Limb (tissue), 2 donors: ENCODE results near the gene STARD4.

Source experiments
- DNase-seq, 2 donors: peaks; one replicate each; pipeline ENCODE4 v3.0.0-alpha.2; 2016; ENCODE audit errors: extremely low spot score in 2 of 2

The STARD4 gene

GRCh38 chr5:111512375-111513130, at the start of gene STARD4:
Gene STARD4, minus strand, starts transcription at chr5:111512535. Its CDS starts 5,102 bp downstream, at chr5:111507433.
- peak; percentile 95 to 96 for DNase-seq

- no peak for DNase-seq
Observed at GRCh38 chr5:111559680-111560079, 47.3 kb upstream of the STARD4 start.

- DNase-seq, result no peak
Observed at GRCh38 chr5:111557686-111558085, 45.4 kb upstream of the STARD4 start.

GRCh38 chr5:111557111-111557510, 44.8 kb upstream of the STARD4 start:
- DNase-seq, result no peak

- DNase-seq, result no peak
Observed at GRCh38 chr5:111556501-111556900, 44.2 kb upstream of the STARD4 start.

- DNase-seq, result no peak
Observed at GRCh38 chr5:111555760-111556159, 43.4 kb upstream of the STARD4 start.

GRCh38 chr5:111553868-111554267, 41.5 kb upstream of the STARD4 start:
- no peak for DNase-seq

- no peak for DNase-seq
Observed at GRCh38 chr5:111552896-111553295, 40.6 kb upstream of the STARD4 start.

GRCh38 chr5:111552492-111552891, 40.2 kb upstream of the STARD4 start:
- no peak for DNase-seq

- DNase-seq, result no peak
Observed at GRCh38 chr5:111551569-111552275, 39.4 kb upstream of the STARD4 start.

- DNase-seq, result no peak
Observed at GRCh38 chr5:111551161-111551560, 38.8 kb upstream of the STARD4 start.

GRCh38 chr5:111550282-111551020, 38.1 kb upstream of the STARD4 start:
- peak; percentile 82 to 87 for DNase-seq

GRCh38 chr5:111548992-111549649, 36.8 kb upstream of the STARD4 start:
- DNase-seq, result no peak

GRCh38 chr5:111548348-111548950, 36.1 kb upstream of the STARD4 start:
- no peak for DNase-seq

GRCh38 chr5:111545031-111545430, 32.7 kb upstream of the STARD4 start:
- no peak for DNase-seq

- DNase-seq, result peak in 1 of 2 donors; percentile 56
Observed at GRCh38 chr5:111537141-111538024, 25.0 kb upstream of the STARD4 start.

- no peak for DNase-seq
Observed at GRCh38 chr5:111535879-111536549, 23.7 kb upstream of the STARD4 start.

- DNase-seq, result no peak
Observed at GRCh38 chr5:111532886-111533582, 20.7 kb upstream of the STARD4 start.

GRCh38 chr5:111530298-111530740, 18.0 kb upstream of the STARD4 start:
- no peak for DNase-seq
